ENCODE results near the gene DNAAF5.

GRCh38 chr7:747186-747585, 20.7 kb downstream of the DNAAF5 start:
- no peak for TF ChIP-seq CTCF (IDR thresholded peaks at IDR 0.05)
- TF ChIP-seq POLR2A (IDR thresholded peaks at IDR 0.05): no peak
